Activated gamma-delta T cell treated with Interleukin-2 at 50 U/mL for 16 hours (primary cell): Measurements from ENCODE around the gene MRPS2.
"Not testable (repeated sequence)": the region's sequence is repeated elsewhere in the genome, so short reads cannot be mapped to it uniquely, and the experiment has no call there.

Source experiments
- DNase-seq: peaks from one replicate; pipeline ENCODE4 v3.0.0-alpha.2; 2020

The MRPS2 gene

DNA sequence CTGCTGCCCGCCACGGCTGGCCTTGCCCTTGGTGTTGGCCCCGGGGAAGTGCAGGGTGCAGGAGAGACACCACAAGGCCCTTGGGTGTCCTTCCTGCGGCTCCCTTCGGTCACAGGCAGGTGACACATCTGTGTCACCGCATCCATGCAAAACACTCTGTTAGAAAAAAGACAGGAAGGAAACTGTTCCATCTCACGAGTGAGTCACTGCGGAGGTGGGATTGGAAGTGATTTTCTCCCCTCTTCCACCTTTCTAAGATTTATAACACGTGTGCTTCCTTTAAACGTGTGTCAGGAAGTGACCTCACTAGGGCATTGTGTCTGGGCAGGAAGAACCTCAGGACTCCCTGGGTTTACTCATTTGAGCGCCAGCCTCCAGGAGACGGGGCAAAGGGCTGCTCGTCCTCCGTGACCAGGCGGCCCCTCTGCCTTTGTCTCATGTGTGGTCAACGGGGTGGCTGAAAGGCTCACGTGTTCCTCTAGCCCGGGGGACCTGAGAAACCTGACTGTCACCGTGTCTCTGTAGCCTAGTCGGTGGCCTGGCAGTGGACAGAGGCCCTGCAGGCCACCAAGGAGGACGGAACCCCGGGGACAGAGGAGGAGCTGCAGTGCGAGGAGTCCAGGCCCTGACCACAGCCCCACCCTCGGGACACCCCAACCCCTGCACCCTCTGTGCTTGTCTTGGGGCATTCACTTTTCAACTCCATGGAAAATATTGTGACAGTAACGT lies 15.8 kb downstream of the MRPS2 start:
- DNase-seq = no peak

DNA sequence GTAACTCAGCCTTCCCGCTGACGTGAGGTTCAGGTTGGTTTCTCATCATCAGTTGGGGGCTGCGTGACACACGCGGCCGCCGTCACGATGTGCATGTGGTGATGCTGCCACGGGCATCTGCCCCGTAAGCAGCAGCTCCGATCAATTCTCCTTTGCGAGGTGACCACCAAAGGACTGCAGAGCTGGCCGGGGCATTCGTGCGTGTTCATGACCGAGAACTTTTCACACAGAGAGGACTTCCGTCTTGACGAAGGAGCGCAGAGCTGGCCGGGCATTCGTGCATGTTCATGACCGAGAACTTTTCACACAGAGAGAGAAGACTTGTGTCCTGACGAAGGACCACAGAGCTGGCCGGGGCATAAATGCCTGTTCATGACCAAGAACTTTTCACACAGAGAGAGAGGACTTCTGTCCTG lies 16.9 kb downstream of the MRPS2 start:
- DNase-seq = no peak

DNA sequence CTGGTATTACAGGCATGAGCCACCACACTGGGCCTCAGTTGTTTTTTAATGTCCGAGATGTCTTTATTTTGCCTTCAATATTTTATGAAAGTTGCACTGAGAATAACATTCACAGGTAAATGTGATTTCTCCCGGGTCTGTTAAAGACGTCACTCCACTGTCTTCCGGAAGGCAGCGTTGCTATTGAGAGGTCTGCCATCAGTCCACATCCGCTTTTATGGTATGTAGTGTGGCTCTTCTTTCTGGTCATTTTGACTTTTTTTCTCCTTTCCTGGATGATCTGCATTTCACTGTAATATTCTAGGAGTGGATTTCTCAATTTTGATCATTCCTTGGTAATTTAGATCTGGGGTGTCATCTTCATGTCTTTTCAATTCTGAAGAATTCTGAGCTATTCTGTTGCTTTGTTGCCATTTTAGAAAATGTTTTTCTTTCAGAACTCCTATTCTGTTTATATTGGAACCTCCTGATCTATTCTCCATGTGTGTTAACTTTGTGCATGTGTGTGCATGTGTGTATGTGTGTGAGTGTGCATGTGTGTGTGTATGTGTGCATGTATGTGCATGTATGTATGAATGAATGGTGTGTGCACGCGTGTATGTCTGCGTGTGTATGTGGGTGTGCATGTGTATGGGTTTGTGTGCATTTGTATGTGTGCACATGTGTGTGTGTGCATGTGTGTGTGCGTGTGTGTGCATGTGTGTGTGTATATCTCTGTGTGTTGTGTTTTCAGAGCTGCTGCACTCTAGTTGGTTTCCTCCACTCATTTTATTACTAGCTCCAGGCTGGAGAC lies 18.9 kb downstream of the MRPS2 start:
- no peak for DNase-seq

DNA sequence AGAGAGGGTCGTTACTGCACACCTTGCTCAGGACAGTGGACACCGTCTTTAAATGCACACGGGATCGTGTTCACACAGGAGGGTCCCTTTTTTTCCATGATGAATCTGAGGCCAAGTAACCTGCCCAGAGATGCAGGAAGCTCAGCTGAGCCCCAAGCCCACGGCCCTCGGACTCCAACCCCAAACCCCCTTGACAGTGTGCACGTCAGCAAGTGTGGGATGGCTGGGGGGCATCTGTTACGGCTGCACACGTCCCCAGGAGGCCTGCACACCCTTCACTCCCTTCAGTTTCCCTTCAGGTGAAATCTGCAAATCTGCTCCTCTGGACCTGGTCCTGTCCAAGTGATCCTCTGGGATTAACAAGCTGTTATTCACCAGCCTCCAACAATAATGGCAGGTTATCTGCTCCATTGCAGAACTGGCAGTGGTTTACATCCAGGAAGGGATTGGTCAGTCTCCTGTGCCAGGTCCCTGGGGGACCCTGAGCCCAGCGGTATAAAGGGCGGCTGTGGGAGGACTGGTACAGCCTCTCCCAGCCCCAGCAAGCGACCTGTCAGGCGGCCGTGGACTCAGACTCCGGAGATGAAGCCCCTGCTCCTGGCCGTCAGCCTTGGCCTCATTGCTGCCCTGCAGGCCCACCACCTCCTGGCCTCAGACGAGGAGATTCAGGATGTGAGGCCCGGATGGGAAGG lies 20.6 kb downstream of the MRPS2 start, which contains the start of gene LCN1:
LCN1 (plus strand) TSS at position 525 of the 692 bp plus-strand sequence; CDS start at position 583, 58 bp downstream.
- DNase-seq = no peak

DNA sequence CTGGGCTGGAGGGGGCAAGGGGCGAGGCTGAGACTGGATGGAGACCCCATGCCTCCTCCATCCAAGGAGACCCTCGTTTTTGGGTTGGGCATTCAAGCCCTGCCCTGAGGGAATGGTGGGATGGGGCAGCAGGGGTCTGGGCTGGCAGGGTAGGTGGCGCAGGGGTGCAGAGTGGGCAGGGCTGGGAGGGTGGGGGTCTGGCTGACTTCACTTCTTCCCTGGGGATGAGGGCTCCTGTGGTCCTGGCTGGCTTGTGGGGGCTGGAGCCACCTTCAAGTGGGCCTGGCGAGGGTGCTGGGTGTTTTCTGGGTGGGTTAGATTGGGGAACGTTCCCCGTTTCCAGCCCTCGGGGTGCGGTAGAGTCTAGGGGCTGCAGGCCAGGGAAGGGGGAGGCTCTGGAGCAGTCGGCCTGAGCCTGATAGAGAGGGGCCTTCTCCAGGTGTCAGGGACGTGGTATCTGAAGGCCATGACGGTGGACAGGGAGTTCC lies 21.2 kb downstream of the MRPS2 start:
- no peak for DNase-seq

DNA sequence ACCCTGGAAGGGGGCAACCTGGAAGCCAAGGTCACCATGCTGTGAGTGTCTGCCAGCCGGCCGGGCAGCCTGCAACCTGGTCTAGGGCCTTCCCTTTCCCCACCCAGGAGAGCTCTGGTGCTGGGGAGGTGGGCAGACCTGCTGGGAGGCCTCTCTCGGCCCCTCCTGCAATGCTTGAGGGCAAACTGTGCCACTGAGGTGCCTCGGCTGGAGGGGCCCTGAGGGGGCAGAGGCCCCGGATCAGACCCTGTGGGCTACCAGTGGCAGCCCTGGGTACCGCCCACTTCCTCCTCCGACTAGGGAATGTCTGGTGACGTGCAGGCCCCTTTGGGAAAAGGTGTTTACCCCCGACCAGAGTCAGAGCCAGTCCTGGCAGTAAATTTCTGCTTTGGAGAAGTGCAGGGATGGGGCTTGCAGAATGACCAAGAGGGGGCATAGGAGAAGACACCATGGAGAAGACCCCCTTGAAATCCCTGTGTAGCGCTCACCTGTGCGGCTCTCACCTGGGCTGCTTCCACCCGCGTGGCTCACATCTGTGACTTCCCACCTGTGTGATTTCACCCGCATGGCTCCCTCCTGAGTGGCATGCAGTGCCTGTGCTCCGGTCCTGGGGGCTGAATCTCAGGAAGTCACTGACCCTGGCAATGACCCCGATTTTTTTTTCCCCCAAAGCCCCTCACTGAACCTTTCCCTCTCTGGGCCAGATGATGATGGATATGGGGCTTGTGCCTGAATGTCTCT lies 21.8 kb downstream of the MRPS2 start:
- no peak for DNase-seq

DNA sequence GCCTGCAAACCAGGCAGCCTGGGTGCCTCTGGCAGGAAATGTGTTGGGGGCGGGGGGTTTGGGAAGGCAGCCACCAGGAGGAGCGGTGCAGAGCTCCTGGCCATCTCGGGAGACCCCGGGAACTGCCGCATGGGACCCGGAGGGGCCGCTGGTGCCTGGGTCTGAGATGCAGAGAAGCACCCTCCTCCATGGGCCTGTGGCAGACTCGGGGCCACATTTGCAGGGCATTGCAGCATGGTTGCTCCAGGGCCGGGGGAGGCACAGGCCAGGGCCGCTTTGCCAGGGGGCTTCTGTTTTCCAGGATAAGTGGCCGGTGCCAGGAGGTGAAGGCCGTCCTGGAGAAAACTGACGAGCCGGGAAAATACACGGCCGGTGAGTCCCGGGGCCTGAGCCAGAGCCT lies 22.4 kb downstream of the MRPS2 start:
- DNase-seq = no peak

DNA sequence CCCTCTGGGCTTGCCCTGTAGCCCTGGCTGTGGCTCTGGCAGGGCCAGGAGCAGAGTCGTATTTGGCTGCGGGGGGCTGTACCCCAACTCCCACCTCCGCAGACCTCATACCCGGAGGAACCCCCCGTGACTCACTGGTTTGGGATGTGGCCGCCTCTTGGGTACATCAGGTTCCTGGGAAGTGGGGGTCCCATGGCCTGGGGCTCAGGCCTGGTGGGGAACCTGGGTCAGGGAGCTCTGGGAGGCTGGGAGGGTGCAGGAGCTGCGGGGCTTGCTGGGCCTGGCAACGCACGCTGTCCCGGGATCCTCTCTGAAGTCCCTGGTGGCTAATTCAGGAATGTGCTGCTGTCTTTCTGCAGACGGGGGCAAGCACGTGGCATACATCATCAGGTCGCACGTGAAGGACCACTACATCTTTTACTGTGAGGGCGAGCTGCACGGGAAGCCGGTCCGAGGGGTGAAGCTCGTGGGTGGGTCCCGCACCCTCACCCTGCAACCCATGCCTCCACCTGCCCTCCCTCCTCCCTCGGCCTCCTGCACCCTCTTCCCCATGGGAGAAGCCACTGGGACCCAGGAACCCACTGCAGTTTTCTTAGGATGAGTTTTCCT lies 23.1 kb downstream of the MRPS2 start:
- DNase-seq = no peak

DNA sequence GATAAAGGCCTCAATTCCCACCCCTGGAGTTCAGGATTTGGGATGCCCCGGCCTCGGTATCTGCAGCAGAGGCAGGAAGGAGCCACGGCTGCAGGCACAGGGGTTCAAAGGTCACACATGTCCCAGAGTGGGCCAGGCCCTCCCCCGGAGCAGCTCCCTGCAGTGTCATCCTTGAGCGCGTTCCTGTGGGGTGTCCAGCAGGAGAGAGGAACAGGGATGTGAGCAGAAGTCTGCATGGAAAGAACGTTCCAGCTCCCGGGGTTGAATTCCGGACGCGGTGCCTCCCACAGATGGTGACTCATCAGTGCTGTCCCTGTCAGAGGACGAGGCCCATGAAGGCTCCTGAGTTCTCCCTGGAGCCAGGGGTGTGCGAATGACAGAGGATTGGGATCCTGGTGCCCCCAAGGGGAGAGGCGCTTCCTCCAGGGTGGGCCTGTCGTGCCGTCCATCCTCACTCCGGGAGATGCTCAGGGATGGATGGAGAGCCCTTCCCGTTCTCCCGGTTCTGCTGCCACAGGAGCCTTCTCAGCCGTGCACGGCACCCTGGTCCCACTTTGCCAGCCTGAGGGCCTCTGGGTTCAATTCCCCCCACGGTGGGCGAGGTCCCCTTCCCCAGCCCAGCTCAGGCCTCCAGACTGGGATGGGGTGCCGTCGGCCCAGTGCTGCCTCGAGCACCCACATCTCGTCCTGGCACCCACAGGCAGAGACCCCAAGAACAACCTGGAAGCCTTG lies 23.8 kb downstream of the MRPS2 start:
- no peak for DNase-seq

DNA sequence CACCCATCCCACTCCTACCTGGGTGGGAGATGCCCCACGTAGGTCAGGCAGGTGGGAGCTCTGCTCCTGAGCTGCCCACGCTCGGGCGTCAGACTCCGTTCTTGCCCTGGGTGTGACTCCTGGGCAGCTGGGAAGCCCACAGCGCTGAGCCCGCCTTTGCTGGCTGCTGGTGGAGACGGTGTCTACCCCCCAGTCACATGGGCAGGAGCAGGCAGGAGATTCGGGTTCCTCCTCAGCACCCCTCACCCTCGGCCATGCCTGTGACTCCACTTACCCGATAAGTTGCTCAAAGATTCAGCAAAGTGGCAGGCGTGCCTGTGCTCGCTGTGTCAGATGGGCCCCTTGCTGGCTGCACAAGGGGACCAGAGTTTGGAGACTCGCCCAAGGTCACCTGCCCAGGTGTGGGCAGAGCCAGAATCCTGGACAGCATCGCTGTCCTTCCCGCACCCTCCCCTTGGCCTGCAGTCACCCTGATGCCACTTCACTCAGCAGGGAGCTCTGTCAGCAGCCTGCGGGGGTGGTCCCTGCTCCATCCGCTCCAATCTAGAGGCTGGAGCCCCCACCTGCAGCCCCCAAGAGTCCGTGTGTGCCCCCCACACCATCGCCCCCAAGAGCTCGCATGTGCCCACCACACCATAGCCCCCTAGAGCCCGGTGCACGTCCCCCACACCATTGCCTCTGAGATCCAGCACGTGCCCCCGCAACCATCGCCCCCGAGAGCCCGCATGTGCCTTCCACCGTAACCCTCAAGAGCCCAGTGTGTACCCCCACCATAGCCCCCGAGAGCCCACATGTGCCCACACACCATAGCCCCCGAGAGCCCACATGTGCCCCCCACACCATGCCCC lies 25.0 kb downstream of the MRPS2 start:
- DNase-seq = no peak

DNA sequence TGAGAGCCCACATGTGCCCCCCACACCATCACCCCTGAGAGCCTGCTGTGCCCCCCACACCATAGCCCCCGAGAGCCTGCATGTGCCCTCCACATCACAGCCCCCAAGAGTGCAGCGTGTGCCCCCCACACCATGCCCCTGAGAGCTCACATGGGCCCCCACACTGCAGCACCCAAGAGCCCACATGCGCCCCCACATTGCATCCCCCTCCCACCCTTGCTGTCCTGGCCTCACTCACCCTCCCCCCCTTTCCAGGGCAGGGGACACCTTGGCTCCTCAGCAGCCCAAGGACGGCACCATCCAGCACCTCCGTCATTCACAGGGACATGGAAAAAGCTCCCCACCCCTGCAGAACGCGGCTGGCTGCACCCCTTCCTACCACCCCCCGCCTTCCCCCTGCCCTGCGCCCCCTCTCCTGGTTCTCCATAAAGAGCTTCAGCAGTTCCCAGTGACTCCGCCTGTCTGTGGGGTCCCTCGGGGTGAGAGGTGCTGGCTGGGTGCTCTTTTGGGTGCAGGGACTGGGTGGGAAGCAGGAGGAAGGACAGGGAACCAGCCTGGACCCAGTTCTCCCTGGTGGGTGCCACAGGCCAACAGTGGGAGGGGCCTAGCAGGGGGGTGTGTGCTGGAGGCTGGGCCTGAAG lies 25.7 kb downstream of the MRPS2 start:
- DNase-seq = no peak

DNA sequence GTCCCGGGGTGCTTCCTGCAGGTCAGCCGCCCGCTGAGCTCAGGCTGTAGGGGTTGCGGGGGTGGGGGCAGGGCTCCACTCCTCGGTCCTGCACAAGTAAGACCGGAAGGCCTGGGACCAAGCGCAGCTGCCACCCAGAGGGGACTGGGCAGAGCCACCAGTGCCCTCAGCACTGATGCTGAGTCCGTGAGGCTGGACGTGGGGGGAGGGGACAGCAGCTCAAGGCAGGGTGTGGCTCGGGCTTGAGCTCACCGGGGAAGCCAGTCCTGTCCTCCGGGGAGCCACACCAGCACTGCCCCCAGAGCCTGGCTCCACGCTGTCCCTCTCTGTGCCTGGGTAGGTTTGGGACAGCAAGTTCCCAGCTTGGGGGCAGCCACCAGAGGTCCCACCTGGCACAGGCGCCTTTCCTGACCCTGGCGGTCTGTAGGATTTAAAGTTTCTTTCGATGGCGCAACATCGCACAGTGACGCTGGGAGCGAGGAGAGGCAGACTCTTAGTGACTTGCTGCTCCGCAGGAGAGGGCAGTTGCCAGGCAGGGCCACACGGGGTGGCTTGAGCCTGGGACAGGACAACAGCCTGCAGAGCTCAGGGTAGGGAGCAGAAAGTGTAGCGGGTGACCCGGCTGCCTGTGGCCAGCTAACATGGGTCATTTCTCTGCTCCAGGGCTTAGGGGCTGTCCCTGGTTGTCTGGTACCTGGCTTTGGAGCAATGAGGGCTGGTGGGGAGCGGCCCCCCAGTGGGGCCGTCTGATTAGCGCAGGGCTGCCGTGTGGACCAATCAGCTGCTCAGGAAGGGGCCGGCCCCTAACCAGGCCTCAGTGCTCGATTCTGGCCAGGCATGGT lies 26.5 kb downstream of the MRPS2 start:
- no peak for DNase-seq

DNA sequence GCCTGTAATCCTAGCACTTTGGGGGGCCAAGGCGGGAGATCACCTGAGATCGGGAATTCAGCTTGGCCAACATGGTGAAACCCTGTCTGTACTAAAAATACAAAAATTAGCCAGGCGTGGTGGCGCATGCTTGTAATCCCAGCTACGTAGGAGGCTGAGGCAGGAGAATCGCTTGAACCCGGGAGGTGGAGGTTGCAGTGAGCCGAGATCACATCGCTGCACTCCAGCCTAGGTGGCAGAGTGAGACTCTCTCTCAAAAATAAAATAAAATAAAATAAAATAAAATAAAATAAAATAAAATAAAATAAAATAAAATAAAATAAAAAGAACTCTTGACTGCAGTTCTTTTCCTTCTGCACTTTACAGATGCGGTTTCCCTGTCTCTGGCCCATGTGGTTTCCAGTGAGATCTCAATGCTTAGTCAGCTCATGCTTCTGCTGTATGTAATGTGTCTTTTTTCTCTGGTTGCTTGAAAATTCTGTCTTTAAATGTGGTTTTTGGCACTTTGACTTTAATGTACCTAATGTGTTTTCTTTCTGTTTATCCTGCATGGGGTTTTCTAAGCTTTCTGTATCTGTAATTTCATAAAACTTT lies 28.5 kb downstream of the MRPS2 start:
- not testable (repeated sequence) for DNase-seq

DNA sequence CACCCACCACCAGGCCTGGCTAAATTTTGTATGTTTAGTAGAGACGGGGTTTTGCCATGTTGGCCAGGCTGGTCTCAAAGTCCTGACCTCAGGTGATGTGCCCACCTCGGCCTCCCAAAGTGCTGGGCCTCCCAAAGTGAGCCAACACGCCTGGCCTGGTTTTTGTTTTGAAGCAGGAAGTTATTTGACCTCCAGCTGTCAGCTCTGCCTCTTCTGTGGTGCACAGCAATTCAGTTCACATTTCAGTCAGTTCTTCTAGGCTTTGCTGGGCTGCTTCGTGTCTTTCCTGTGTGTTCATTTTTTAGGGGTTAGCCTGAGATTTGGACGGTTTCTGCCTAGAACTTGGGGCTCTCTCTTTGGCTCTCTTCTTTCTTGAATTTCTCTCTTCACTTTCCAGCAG lies 29.7 kb downstream of the MRPS2 start:
- DNase-seq = no peak

DNA sequence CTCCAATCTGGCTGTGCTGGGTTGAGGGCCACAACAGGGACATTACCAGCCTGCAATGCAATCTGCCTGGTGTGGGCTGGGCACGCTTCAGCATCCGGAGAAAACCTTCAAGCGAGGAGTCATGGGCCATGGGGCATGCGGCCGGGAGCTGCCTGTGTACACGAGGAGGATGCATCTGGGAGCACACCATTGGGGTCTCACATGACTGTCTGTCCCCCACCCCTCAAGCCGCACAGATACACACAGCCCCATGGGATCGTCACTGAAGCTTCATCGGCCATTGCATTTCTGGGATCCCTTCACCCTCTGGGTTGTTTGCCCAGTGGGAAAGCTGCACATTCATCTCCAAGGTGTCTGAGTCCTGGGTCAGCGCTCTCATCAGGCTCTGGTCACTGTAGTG lies 30.6 kb downstream of the MRPS2 start:
- DNase-seq = no peak

DNA sequence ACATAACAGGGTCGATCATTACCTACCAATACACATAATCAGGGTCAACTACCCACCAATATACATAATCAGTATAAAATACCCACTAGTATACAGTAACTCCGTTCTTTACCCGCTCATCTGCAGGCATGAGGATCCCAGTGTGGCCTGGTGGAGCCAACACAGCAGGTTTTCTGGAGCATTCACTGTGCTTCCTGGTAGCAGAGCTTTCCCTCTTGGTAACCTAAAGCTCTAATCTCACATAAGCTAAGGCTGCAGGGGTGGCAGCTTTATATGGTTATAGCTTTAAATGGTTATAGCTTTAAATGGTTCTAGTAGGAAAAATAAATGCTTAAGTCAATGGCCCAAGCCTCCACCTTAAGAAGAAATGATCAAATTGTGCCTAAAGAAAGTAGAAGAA lies 32.6 kb downstream of the MRPS2 start:
- no peak for DNase-seq

DNA sequence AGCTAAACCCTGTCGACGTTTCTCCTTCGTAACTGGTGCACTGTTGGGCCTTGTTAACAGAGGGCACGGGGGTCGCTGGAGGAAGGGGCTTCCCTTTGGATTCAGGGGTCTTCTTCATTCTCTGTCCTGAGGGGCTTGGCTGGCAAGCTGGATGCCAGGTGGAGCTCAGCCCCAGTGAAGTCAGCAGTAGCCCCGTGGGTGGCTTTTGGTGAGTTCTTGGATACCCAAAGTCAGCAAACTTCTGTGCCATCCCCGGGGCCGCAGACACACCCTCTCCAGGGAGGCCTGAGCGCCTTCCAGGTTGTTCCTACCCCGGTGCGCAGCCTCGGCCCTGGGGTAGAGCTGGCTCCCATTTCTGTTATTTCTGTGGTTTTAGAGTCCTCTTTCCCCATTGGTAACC lies 33.2 kb downstream of the MRPS2 start:
- DNase-seq = no peak

DNA sequence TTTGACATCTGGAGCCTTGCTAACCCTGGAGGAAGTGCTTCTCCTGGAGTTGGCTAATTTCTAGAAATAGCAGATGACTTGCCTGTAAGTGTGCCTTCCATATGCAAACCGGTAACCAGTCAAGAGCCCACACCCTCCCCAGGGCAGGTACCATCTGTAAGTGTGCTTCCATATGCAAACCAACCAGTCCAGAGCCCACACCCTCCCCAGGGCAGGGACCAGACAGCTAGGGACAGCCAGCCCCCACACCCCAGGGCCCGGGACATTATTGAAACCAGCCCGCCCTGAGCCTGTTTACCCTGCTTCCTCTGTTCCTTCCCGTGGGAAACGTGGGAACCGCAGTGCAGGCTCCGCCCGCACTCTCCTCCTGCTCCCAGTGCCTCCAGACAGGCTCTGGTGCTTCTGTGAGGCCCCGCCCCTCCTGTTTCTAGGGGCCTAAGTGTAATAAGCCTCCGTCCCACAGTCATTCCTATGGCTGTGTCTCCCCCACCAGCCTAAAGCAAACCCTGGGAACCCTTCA lies 33.8 kb downstream of the MRPS2 start:
- DNase-seq = not testable (repeated sequence)

DNA sequence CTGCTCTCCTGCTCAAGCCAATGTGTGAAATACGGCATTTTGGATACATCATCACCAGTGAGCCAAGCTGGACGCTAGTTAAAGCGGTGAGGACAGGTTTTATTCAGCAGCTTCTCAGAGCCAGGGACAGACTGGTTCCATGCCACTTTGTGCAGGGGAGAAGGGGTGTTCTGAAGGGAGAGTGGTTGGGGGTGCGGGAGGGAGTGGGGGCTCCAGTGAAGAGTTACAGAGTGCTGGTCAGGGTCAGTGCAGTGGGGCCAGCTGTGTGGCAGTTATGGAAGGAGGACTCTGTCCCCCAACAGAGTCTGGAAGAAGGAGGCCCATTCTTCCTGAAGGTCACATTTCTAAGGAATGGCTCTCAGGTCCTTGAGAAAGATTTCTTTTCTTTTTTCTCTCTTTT lies 34.3 kb downstream of the MRPS2 start:
- DNase-seq = not testable (repeated sequence)
